Measurements from ENCODE around the gene LRRC7.

- no peak for TF ChIP-seq EZH2phosphoT487 (IDR thresholded peaks at IDR 0.05; ENCODE audit: low read length)
- TF ChIP-seq EZH2 (optimal IDR thresholded peaks at IDR 0.05; ENCODE audit: low read depth, low read length): no peak
These were observed 353.8 kb downstream of the LRRC7 start for GRCh38 chr1:69921486-69921885.
